NCI-H2196 treated with DMSO at 0.1 percent for 48 hours (cell line): ENCODE data around the gene NKX1-1.
"Not testable (repeated sequence)": the region's sequence is repeated elsewhere in the genome, so short reads cannot be mapped to it uniquely, and the experiment has no call there.

Experiments used
- DNase-seq: peaks from one replicate; lab custom pipeline; 2025; ENCODE audit not compliant: unreplicated experiment; lab: John Stamatoyannopoulos, UW

Gene NKX1-1

GRCh38 chr4:1406394-1406980 lies at the start of gene NKX1-1:
Gene NKX1-1, minus strand, starts transcription at chr4:1406442. Its CDS starts 0 bp downstream, at chr4:1406442.
- DNase-seq = no peak

- no peak for DNase-seq
Measured at GRCh38 chr4:1453731-1454130, 47.5 kb upstream of the NKX1-1 start.

- no peak for DNase-seq
Measured at GRCh38 chr4:1452431-1453051, 46.3 kb upstream of the NKX1-1 start.

GRCh38 chr4:1451752-1452122 lies 45.5 kb upstream of the NKX1-1 start:
- no peak for DNase-seq

- DNase-seq = no peak
Measured at GRCh38 chr4:1451106-1451751, 45.0 kb upstream of the NKX1-1 start.

GRCh38 chr4:1449833-1450741 lies 43.8 kb upstream of the NKX1-1 start:
- no peak for DNase-seq

GRCh38 chr4:1449475-1449832 lies 43.2 kb upstream of the NKX1-1 start:
- no peak for DNase-seq

- no peak for DNase-seq
Measured at GRCh38 chr4:1448589-1449420, 42.6 kb upstream of the NKX1-1 start.

GRCh38 chr4:1447676-1448588 lies 41.7 kb upstream of the NKX1-1 start:
- no peak for DNase-seq

- DNase-seq = no peak
Measured at GRCh38 chr4:1446502-1447386, 40.5 kb upstream of the NKX1-1 start.

GRCh38 chr4:1445716-1446445 lies 39.6 kb upstream of the NKX1-1 start:
- DNase-seq = no peak

GRCh38 chr4:1443688-1444172 lies 37.5 kb upstream of the NKX1-1 start:
- not testable (repeated sequence) for DNase-seq

- DNase-seq = no peak
Measured at GRCh38 chr4:1427010-1427409, 20.8 kb upstream of the NKX1-1 start.

- no peak for DNase-seq
Measured at GRCh38 chr4:1421657-1422056, 15.4 kb upstream of the NKX1-1 start.

- DNase-seq = no peak
Measured at GRCh38 chr4:1419708-1420107, 13.5 kb upstream of the NKX1-1 start.

GRCh38 chr4:1418494-1419285 lies 12.4 kb upstream of the NKX1-1 start:
- DNase-seq = no peak
